NCI-H2196 treated with DMSO at 0.1 percent for 48 hours (cell line): Measurements from ENCODE around the gene WNT9B.

Source experiments
- DNase-seq: peaks from one replicate; lab custom pipeline; 2025; ENCODE audit not compliant: unreplicated experiment; lab: John Stamatoyannopoulos, UW

WNT9B gene, protein sequence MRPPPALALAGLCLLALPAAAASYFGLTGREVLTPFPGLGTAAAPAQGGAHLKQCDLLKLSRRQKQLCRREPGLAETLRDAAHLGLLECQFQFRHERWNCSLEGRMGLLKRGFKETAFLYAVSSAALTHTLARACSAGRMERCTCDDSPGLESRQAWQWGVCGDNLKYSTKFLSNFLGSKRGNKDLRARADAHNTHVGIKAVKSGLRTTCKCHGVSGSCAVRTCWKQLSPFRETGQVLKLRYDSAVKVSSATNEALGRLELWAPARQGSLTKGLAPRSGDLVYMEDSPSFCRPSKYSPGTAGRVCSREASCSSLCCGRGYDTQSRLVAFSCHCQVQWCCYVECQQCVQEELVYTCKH

DNA sequence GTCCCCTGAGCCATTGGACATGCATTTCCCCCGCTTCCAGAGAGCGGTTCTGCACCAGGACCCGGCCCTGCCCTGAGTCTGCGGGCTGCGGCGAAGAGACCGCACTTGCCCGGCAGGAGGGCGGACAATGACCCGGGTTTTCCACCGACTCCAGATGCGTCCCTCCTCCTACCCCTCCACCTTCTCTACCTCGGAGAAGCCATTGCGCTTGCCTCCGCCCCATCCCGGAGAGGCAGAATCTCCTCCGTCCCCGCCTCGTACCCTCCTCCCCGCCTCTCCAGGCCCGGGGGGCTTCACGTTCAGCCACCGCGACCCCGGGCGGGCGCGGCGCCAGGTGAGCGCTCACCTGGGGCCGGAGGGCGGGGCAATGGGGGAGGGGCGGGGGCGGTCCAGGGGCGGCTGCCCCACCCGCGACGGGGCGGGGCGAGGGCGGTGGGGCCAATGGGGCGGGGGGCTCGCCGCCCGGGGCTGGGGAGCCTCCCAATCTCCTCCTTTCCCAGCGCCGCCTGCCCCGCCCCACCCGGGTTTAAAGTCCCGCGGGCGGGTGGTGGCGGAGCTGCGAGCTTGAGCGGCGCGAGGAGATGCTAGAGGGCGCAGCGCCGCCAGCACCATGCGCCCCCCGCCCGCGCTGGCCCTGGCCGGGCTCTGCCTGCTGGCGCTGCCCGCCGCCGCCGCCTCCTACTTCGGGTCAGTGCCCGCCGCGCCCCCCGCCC lies at the start of gene WNT9B:
WNT9B (plus strand) TSS at position 555 of the 713 bp plus-strand sequence; CDS start at position 611, 56 bp downstream.
- peak; percentile 35 for DNase-seq

DNA sequence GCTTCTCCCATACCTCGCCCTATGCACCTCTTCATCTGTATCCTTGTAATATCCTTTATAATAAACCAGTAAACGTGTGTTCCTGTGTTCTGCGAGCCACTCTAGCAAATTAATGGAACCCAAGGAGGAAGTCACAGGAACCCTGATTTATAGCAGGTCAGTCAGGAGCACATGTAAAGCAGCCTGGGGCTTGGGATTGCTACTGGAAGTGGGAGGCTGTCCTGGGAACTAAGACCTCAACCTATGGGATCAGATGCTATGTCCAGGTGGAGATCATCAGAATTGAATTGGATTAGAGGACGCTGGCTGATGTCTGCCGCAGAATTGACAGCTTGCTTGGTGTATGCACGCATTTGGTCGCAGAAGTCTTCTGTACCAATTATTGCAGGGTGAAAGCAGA lies 48.6 kb upstream of the WNT9B start:
- DNase-seq, result no peak

DNA sequence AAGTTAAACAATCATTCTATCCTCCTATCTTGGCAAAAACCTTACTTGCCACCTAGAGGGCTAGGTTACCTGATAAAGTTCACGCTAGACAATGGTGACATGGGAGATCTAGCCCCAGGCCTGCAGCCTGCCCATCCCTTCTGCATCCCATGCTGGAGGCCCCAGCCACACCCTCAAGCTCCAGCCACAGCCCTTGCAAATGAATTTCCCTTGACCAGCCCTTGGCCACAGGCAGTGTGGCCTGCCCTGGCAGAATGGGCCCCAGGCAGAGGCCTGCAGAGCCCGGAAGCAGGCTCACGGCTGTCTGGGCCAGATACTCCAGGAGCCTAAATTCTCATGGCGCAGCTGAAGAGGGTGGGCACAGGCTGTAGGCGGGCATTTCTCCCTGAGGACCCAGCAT lies 47.8 kb upstream of the WNT9B start:
- DNase-seq, result no peak

- DNase-seq, result no peak
These were observed 45.6 kb upstream of the WNT9B start for GRCh38 chr17:46805771-46806170.

DNA sequence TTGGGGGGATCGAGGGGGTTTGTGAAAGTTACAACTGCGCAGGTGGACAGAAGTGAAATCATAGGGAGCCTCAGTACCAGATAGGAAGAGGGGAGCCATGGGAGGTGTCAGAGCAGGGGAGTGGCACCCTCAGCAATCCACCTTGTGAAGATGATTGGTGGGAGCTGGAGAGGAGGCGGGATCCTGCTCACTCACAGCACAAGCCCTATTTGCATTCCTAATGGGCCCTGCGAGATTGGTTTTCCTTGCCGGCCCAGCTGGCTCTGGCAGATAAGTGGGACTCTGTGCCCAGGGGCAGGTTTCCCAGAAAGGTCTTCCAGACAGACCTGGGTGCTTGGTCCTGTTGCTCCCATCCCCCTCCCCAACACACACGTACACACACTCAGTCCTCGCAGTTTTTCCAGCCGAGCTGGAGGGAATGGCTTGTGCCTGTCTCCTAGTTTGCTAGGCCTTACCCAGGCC lies 42.2 kb upstream of the WNT9B start:
- no peak for DNase-seq

DNA sequence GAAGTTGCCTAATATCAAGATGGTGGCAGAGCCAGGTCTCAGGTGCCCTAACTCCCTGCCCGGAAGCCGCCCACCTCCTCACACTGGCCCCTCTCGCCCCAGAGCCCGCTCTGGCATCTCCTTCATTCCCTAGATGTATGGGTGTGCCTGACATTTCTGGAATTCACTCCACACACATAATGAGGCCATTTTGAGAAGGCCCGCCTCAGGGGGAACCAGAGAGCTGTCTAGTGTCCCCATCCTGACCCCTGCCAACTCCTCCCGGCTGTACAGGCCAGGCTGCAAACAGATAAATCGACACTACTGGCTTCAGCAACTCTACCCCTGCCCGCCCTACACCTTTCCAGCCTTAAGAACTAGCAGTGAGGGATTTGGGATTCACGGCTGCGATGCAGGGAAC lies 40.5 kb upstream of the WNT9B start:
- no peak for DNase-seq

DNA sequence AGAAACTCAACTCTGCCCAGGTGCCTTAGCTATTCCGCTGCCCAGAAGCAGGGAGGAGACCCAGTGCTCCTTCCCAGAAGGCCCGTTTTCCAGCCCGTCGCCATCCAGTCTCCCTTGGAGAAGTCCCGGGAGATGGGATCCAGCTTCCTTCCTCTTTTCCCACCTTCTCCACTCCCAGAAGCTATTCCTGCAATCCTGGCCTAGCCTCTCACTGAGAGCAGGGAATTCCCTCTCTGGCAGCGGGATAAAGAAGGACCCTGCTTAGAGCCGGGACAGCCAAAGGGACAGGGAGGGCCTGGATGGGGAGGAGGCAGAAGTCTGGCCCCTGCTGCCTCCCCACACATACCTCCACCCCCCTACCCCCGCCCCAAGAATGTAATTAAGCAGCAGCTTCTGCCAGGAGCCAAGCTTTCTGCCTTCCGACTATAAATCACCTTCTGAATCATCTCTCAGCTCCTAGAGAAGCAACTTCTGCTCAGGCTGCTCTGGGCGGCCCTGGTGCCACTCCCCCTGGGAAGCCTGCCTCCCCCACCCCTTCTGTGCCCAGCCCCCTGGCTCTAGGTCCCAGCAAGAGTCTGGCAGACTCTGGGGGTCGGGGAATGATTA lies 39.3 kb upstream of the WNT9B start:
- no peak for DNase-seq

DNA sequence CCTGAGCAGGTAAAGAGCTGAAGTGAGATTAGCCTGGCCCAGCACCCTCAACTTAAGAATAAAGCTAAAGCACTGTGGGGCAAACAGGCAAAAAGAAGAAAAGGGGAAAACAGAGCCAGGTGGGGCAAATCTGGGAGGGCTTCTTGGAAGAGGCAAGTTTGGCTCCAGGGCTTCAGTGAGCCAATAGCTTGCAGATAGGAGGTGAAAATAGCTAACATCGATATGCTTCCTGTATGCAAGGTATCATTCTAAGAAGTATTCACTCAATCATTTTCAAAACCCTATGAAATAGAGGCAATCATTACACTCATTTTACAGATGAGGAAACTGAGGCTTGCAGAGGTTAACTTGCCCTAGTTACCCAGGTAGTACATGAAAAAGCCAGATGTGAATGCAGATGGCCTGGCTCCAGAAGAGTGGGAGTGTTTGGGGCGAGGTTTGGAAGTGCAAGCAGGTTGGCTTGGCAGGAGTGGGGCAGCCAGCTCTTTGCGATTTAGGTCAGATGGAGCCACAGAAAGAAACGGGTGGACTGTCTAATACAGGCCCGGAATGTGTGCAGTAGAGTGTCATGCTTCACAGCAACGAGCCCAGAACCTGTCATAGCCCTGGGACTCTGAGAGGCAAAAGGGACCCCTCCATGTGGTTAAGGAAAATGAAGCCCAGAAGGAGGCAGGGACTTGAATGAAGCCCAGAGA lies 38.6 kb upstream of the WNT9B start:
- no peak for DNase-seq

- DNase-seq, result no peak
These were observed 37.5 kb upstream of the WNT9B start for GRCh38 chr17:46813920-46814319.

- DNase-seq, result no peak
These were observed 36.9 kb upstream of the WNT9B start for GRCh38 chr17:46814446-46814845.

DNA sequence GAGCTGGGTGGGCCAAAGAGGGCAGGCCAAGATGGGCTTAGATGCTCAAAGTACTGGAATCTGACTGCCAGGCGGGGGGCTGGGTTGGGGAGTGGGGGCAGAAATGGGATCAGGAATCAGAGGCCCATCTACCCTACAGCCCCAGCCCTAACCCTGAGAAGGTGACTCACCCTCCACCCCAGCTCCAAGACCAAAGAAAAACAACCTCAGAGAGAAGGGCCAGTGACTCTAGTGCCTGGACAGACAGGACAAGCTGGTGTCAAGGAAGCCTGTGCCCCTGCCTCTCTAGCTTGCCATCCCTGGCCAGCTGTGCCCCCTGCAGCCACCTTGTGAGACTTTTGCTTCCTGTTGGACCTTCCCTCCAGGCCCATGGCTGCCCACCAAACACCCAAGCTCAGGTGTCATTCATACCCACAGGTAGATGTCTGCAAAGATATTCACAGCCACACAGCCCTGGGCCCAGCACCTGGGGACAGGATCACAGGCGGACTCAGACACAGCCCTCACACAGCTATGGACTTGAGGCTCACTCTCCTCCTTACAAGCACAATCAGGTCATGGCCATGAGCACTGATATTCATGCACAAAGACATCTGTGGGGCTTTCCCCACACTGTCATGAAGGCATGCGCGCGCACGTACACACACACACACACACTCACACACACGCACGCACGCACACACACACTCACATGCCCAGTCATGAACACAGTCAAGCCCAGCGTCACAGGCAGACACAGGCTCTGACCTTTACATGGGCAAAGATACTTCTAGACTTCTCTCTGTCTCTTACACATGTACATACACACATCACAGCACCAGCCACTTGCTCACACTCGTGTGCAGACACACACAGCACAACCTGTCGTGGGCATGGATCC lies 35.7 kb upstream of the WNT9B start:
- DNase-seq, result no peak

DNA sequence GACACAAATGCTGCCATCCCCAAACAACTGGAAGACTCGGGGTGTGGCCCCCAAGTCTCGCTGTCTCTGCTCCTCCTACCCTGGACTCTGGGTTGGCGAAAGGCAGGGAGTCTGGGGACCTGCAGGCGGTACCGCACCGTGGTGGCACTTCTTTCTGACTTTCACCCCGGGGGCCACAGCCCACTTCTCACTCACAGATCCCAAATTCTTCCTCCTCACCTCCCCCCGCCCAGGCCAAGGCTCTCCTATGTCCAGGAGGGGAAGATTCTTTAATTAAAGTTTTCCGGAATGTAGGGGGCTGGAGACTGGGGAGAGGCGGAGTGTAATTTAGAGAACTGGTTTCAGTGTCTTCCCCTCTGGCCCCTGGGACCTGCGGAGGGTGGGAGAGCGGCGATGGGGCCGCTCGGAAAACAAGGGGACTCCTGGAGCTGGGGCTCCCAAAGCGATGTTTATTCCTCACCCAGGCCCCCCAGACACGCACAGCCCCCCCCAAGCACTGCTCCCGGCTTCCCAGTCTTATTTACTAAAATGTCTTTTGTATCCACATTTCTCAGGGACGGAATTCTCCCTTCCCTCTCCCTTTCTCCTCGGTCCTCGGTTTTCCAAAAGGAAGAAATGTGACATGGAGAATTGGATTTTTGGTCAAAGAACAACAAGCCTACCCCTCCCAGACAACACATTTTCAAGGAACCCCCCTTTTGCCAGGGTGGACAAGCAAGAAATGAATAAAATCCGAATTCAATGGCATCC lies 34.1 kb upstream of the WNT9B start:
- no peak for DNase-seq

GRCh38 chr17:46817901-46818209 lies 33.5 kb upstream of the WNT9B start:
- no peak for DNase-seq

DNA sequence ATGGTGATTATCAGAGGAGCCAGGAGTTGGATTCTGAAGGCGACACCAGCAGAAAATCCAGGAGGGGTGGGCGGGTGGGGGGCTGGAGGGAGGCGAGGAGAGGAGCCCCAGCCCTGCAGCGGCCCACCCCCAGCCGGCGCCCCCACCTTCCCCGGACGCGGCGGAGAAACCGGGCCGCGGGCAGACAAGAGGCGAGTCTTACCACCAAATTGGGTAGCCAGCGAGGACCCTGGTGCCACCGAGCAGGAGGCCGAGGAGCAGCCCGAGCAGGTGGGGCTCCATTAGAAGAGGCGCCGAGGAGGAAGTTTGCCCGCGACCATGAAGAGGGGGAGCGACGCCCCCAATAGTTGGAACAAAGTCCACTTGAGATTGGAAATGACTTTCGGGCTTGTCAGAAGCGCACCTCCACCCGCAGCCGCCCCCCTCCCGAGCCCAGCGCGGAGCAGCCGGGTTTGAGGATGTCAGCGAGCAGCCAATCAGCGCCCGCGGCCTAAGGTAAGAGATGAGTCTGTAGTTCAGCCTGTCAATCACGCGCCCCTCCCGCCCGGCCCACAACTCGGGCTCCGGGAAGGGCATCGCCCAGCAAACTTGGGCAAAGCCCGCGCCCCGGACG lies 33.0 kb upstream of the WNT9B start, which contains the start of gene WNT3:
WNT3 (minus strand) TSS at position 377 of the 613 bp plus-strand sequence; CDS start at position 282, 95 bp downstream.
- DNase-seq, result no peak

DNA sequence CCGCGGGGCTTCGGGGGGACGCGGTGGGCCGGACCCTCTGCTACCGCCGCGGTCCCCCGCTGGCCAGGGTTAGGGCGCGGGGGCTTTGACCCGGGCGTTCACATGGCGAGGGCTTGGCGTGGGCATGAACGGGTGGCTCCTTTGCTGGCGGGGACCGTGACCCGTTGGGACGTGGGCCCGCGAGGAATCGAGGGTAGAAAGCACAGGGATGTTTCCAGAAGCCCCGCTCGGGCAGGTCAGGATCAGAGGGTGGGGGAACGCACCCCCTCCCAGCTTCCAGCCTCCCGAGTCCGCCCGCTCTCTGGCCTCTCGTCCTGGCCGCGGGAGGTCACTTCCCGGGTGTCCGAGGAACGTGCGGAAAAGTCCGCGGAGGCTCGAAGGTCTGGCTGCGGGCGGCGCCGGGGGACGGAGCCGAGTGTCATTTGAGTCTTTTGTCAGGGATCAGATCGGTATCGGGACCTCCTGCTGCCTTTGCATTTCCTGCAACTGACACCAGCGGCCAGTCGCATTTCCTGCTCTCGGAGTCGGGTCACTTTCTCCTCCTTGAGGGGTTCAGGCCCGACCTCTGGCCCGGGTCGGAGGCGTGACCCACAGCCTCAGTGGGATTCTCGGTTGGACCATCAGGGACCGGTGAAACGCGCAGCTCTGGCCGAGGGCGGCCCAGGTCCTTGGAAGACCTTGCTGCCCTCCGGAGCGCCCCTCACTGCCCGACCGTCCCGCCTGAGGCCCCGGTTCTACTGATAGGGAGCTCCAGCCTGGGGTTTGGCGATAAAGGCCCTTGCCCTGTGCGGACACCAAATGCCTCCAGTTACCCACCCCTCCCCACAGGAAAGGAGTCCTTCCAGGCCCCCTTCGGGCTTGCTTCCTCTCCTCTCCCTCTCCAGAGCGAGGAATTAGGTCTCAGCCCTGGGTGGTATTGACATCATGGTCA lies 32.2 kb upstream of the WNT9B start:
- no peak for DNase-seq

GRCh38 chr17:46819906-46820351 lies 31.5 kb upstream of the WNT9B start:
- DNase-seq, result no peak

GRCh38 chr17:46820592-46821450 lies 30.6 kb upstream of the WNT9B start:
- DNase-seq, result no peak
